GM12864 (cell line): ENCODE results near the gene EFCC1.

Experiments used
- DNase-seq: peaks from one replicate; pipeline ENCODE4 v3.0.0-alpha.2; 2011; ENCODE audit warnings: low read depth
- H3K4me3 ChIP-seq: 2 replicates; pipeline ENCODE4 v1.5.1; 2011; ENCODE audit warnings: mild to moderate bottlenecking, low read depth, low read length, control low read depth
- CTCF ChIP-seq: IDR thresholded peaks from 2 replicates; pipeline ENCODE4 v1.5.1; 2011; ENCODE audit warnings: low read depth, mild to moderate bottlenecking, moderate library complexity, low read length, control low read depth, inconsistent platforms; ENCODE audit errors: missing control alignments

The EFCC1 gene

GRCh38 chr3:129060276-129061022 is 59.3 kb downstream of the EFCC1 start, which contains the start of gene GP9:
GP9 (plus strand) TSS chr3:129060779; CDS start chr3:129061740, 961 bp downstream.
- DNase-seq: no peak
- no peak for TF ChIP-seq CTCF
- no peak within 1 kb of the TSS for H3K4me3 ChIP-seq

- no peak for TF ChIP-seq CTCF
- DNase-seq: no peak
- H3K4me3 ChIP-seq: no peak overlapping the region
These were observed 60.2 kb downstream of the EFCC1 start for GRCh38 chr3:129061023-129061887.

- no peak for DNase-seq
- no peak for TF ChIP-seq CTCF
- no peak overlapping the region for H3K4me3 ChIP-seq
These were observed 61.1 kb downstream of the EFCC1 start for GRCh38 chr3:129061888-129062834.

- H3K4me3 ChIP-seq: no peak overlapping the region
- DNase-seq: no peak
- TF ChIP-seq CTCF: no peak
These were observed 62.1 kb downstream of the EFCC1 start for GRCh38 chr3:129063091-129063640.

GRCh38 chr3:129063841-129064482 is 62.9 kb downstream of the EFCC1 start:
- TF ChIP-seq CTCF: no peak
- DNase-seq: no peak

More at GRCh38 chr3:129063841-129064482, 62.9 kb downstream of the EFCC1 start:
- H3K4me3 ChIP-seq: no peak overlapping the region
